ENCODE results near the gene NCR1. TPM values are rescaled to one million over a fixed set of nuclear protein-coding genes. Genes with fewer than 3 reads are reported as not detected.
"Not testable (repeated sequence)": the region's sequence is repeated elsewhere in the genome, so short reads cannot be mapped to it uniquely, and the experiment has no call there.

Gene NCR1
- total RNA-seq, 1 donor from 2014 or later = not detected

- no peak for DNase-seq (ENCODE audit: low read depth)
- no peak for TF ChIP-seq CTCF (conservative IDR thresholded peaks at IDR 0.05; ENCODE audit: low read depth, low read length)
- H3K4me3 ChIP-seq (ENCODE audit: low read depth, low read length) = no peak overlapping the region
These were observed 15.1 kb downstream of the NCR1 start for GRCh38 chr19:54921082-54921481.

DNA sequence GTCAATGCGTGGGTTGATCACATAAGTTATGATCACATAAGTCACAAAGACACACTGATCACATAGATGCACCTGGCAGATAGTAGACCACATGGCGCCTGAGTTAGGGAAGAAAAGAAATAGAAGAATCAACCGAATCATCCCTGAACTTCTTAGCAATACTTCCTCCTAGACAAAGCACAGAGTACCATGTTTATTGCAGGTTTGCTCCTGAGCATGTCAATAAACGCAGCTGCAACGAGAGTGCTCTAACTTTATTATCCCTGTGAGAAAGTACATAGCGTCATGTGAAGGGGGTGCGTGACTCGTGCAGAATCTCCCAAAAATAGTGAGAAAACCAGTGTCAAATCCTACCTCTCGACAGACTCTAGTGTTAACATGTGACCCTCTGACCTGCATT is 17.3 kb downstream of the NCR1 start:
- H3K4me3 ChIP-seq (ENCODE audit: low read depth, low read length) = no peak overlapping the region
- no peak for TF ChIP-seq CTCF (conservative IDR thresholded peaks at IDR 0.05; ENCODE audit: low read depth, low read length)
- DNase-seq (ENCODE audit: low read depth) = no peak

DNA sequence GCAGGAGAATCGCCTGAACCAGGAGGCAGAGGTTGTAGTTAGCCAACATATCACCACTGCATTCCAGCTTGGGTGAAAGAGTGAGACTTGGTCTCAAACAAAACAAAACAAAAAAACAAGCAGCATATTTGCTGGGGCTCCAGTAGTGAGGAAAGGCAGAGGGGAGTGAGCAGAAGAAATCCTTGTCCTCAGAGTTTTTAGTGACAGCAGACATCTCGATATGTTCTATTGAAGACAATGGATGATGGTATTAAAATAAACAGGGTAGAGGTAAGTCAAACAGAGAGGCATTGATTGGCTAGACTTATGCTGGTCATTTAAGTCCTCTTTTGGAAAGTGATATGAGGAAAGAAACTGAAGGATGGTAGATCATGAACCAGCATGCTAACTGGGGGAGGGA is 22.4 kb downstream of the NCR1 start:
- H3K4me3 ChIP-seq (ENCODE audit: low read depth, low read length) = no peak overlapping the region
- TF ChIP-seq CTCF (conservative IDR thresholded peaks at IDR 0.05; ENCODE audit: low read depth, low read length) = no peak
- no peak for DNase-seq (ENCODE audit: low read depth)

- no peak for TF ChIP-seq CTCF (conservative IDR thresholded peaks at IDR 0.05; ENCODE audit: low read depth, low read length)
- no peak overlapping the region for H3K4me3 ChIP-seq (ENCODE audit: low read depth, low read length)
- DNase-seq (ENCODE audit: low read depth) = no peak
These were observed 32.0 kb downstream of the NCR1 start for GRCh38 chr19:54937926-54938325.

- no peak overlapping the region for H3K4me3 ChIP-seq (ENCODE audit: low read depth, low read length)
- no peak for DNase-seq (ENCODE audit: low read depth)
- no peak for TF ChIP-seq CTCF (conservative IDR thresholded peaks at IDR 0.05; ENCODE audit: low read depth, low read length)
These were observed 33.0 kb downstream of the NCR1 start for GRCh38 chr19:54938906-54939305.

DNA sequence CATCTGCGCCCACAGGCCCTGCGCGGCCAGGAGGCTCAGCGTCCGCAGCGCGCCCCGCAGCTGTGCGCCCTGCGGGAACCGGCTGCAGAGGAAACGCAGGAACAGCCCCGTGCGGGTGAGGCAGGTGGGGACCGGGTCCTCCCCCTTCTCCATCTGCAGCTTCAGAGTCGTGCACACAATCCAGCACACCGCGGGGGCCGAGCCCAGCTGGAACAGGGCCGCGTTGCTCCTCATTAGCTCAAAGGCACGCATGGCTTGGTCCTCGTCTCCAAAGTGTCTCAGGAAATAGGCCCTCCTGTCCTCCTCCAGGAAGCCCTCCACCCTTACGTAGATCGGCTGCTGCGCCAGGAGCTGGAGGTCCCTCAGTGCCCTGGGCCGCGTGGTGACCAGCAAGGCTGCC is 33.6 kb downstream of the NCR1 start:
- not testable (repeated sequence) for DNase-seq (ENCODE audit: low read depth); H3K4me3 ChIP-seq (ENCODE audit: low read depth, low read length)

- H3K4me3 ChIP-seq (ENCODE audit: low read depth, low read length); DNase-seq (ENCODE audit: low read depth): not testable (repeated sequence)
These were observed 37.9 kb downstream of the NCR1 start for GRCh38 chr19:54943772-54944361.

GRCh38 chr19:54947381-54947780 is 41.4 kb downstream of the NCR1 start, which contains the start of gene NLRP7:
Gene NLRP7, minus strand, starts transcription at chr19:54947530.
- no peak for TF ChIP-seq CTCF (conservative IDR thresholded peaks at IDR 0.05; ENCODE audit: low read depth, low read length)
- H3K4me3 ChIP-seq (ENCODE audit: low read depth, low read length) = no peak within 1 kb of the TSS
- DNase-seq (ENCODE audit: low read depth) = no peak

Measured in epithelial cell of proximal tubule (primary cell).